Heart left ventricle (tissue), 16 donors: Measurements from ENCODE around the gene LYRM4. TPM values are rescaled to one million over a fixed set of nuclear protein-coding genes. Genes with fewer than 3 reads are reported as not detected.

Source experiments
- ATAC-seq, 4 donors: fragments of 200-7000 bp; cut with Tn5 transposase; one replicate each; pipeline ENCODE4 v1.9.1; 2020 to 2022; ENCODE audit warnings: moderate library complexity in 4 of 4, mild to moderate bottlenecking in 3 of 4, moderate number of reproducible peaks in 1 of 4
- DNase-seq, 5 donors: peaks; one replicate each; pipeline ENCODE4 v3.0.0-alpha.2; 2020
- H3K27ac ChIP-seq, 12 donors: fragments of 200-600 bp; sonication (generic) in 4 of 12; one replicate each; pipeline versions ENCODE4 v1.5.0 to v1.8.0; 2016 to 2022; ENCODE audit warnings: mild to moderate bottlenecking in 2 of 12
- H3K27me3 ChIP-seq, 9 donors: fragments of 200-600 bp; sonication (generic) in 2 of 9; one replicate each; pipeline versions ENCODE4 v1.5.1 to v1.8.0; 2016 to 2022; ENCODE audit warnings: mild to moderate bottlenecking in 3 of 9
- H3K36me3 ChIP-seq, 9 donors: fragments of 200-600 bp; sonication (generic) in 2 of 9; one replicate each; pipeline versions ENCODE4 v1.5.0 to v1.8.0; 2018 to 2022; ENCODE audit warnings: mild to moderate bottlenecking in 2 of 9
- H3K4me1 ChIP-seq, 12 donors: fragments of 200-600 bp; sonication (generic) in 4 of 12; one replicate each; pipeline versions ENCODE4 v1.5.0 to v1.8.0; 2016 to 2022; ENCODE audit warnings: mild to moderate bottlenecking in 3 of 12
- H3K4me3 ChIP-seq, 12 donors: fragments of 200-600 bp; sonication (generic) in 4 of 12; one replicate each; pipeline versions ENCODE4 v1.5.0 to v1.8.0; 2017 to 2022; ENCODE audit warnings: mild to moderate bottlenecking in 9 of 12, moderate library complexity in 4 of 12
- H3K9me3 ChIP-seq, 12 donors: fragments of 200-600 bp; sonication (generic) in 4 of 12; one replicate each; pipeline versions ENCODE4 v1.5.0 to v1.8.0; 2016 to 2022; ENCODE audit warnings: mild to moderate bottlenecking in 1 of 12
- CTCF ChIP-seq, 12 donors: fragments of 200-600 bp; sonication (generic) in 4 of 12; IDR thresholded peaks; one replicate each; pipeline versions ENCODE4 v1.5.0 to v1.8.0; 2018 to 2022; ENCODE audit warnings: antibody characterized with exemption in 12 of 12, mild to moderate bottlenecking in 5 of 12
- POLR2A ChIP-seq, 2 donors: fragments of 450-650 bp; IDR thresholded peaks; one replicate each; pipeline ENCODE4 v1.6.1; 2017; ENCODE audit warnings: antibody characterized with exemption in 2 of 2, mild to moderate bottlenecking in 2 of 2, moderate library complexity in 2 of 2
- WGBS, 4 donors: extraction: QIAGEN DNeasy Blood & Tissue Kit in 2 of 4; methylation state at CpG; one replicate each; pipeline versions ENCODE4 v1.1.5 to v1.1.7; 2013 to 2018; 5-methylcytosine and 5-hydroxymethylcytosine counted together
- intact Hi-C, 10 donors: fragments of 100-400 bp; cut with DNase I; formaldehyde crosslinking; loops; one replicate each; pipeline versions ENCODE4 v1.11.1 to v1.14.2; 2022
- polyA plus RNA-seq, 2 donors: library from polyadenylated mRNA; stranded (reverse); fragments of 200-250 nt; gene quantifications; one replicate each; pipeline ENCODE4 v1.2.3, GENCODE V29; 2013
- total RNA-seq, 9 donors: library from RNA; depleted of rRNA in 2 of 9; stranded (reverse); fragments of >200 nt in 2 of 9; fragmentation: NEBNext Ultra II Directional in 3 of 9; extraction: Animal tissue kit (Norgen Biotek cat#: 25700) in 3 of 9; gene quantifications; one replicate each; pipeline versions ENCODE4 v1.1.0 to v1.2.4, GENCODE V29; 2016 to 2023
- donor health status: ischemic (EF 13 %, LVEDD 7.1; RV severe dilation, severe dysfunction).
- donor health status: healthy with polysubstance abuse.
- donor health status: DM: no; HTN: yes; CAD: no.
- donor health status: DM: no; HTN: no; CAD: no.
- donor health status: ischemic (EF 25% LVEDD 6.9; RV normal size, moderate dysfunction).
- donor health status: ischemic (EF 25% LVEDD 5.7; RV mildly dilated, moderate dysfunction).
- donor health status: healthy.
- donor health status: DM: yes; HTN: yes; CAD: no.
- donor health status: ischemic (EF 35%, LVEDD 5.7; RV mildly dilated, moderate dysfunction).
- donor health status: nonischemic (EF 11% LVEDD 7.7; RV severe dilation, severe dysfunction).
- donor health status: DM: yes; HTN: yes; CAD: no.
- donor health status: PGD.
- donor health status: ischemic (EF 29% LVEDD 5.4; RV normal size, mild dysfunction).
- donor health status: nonischemic (EF 23%, LVEDD 6.1; RV moderate dilation, normal function).

Gene LYRM4
- total and polyA plus RNA-seq, 11 donors, result 18.8 to 39.7 (median 21.3) TPM

GRCh38 chr6:5302220-5302946 is 41.6 kb upstream of the LYRM4 start:
- ATAC-seq (peak in 2 of 4 donors; percentile 38 to 40), DNase-seq (no peak)
- TF ChIP-seq CTCF (IDR thresholded peaks at IDR 0.05), result no peak
- TF ChIP-seq POLR2A (IDR thresholded peaks at IDR 0.05), result no peak
- intact Hi-C loops, result loop anchor here in 7 of 10 donors (2.0 to 10.0 kb wide), 8 partner anchors 80 to 248 kb away; no protein-coding TSS in a partner anchor
- no peaks in the 10 kb centered on the region for H3K27me3 ChIP-seq
- WGBS, 4 donors, result 62 to 70% (median 66%) methylated on average over 9 to 10 of the region's 10 CpGs
- H3K4me1 ChIP-seq, result peaks cover 0 to 17% (median 4%) of the 10 kb centered on the region in 12 donors
- no peak overlapping the region for H3K27ac ChIP-seq
- no peaks in the 10 kb centered on the region for H3K9me3 ChIP-seq
- no peaks in the 10 kb centered on the region for H3K36me3 ChIP-seq
- H3K4me3 ChIP-seq, result no peak overlapping the region

DNA sequence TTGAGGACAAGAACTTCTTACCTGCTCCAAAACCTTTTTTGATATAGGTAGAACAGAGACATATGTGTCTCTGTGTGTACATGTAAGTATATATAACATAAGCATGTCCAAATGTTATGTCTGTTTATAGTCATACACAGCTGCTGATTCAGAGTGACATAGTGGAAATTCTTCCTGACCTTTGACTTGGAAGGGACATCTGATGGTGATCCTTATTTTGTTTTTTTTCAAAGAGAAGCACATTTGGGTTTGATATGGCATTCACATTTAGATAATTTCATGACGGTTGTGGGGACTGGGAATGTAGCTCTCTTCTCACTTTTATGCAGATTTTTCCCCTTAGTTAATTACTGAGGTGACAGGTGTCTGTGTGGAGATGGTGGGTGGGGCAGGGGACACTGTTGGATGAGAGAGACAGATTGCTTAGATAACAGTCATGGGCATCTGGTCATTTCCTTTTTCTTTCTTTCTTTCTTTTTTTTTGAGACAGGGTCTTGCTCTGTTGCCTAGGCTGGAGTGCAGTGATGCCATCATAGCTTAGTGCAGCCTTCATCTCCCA is 39.5 kb upstream of the LYRM4 start:
- no peak for TF ChIP-seq CTCF (IDR thresholded peaks at IDR 0.05)
- no peak for TF ChIP-seq POLR2A (IDR thresholded peaks at IDR 0.05)
- H3K4me1 ChIP-seq, result peaks cover 0 to 23% (median 4%) of the 10 kb centered on the region in 12 donors
- H3K9me3 ChIP-seq, result no peaks in the 10 kb centered on the region
- 62 to 79% (median 69%) methylated on average over 1 of the region's 1 CpG for WGBS, 4 donors
- H3K4me3 ChIP-seq, result no peak overlapping the region
- H3K36me3 ChIP-seq, result no peaks in the 10 kb centered on the region
- intact Hi-C loops, result loop anchor here in 6 of 10 donors (5.0 to 10.0 kb wide), 6 partner anchors 78 to 245 kb away; no protein-coding TSS in a partner anchor
- ATAC-seq (no peak), DNase-seq (no peak)
- H3K27me3 ChIP-seq, result no peaks in the 10 kb centered on the region
- H3K27ac ChIP-seq, result no peak overlapping the region

- ATAC-seq (peak in 1 of 4 donors; percentile 19), DNase-seq (no peak)
- Histone ChIP-seq H3K9me3 (no peaks in the 10 kb centered on the region), H3K27ac (no peak overlapping the region), H3K36me3 (no peaks in the 10 kb centered on the region), H3K4me3 (no peak overlapping the region), H3K27me3 (no peaks in the 10 kb centered on the region), H3K4me1 (peaks cover 0 to 22% (median 11%) of the 10 kb centered on the region in 12 donors)
- intact Hi-C loops, result no loop called here
- 67 to 77% (median 70%) methylated on average over 7 of the region's 7 CpGs for WGBS, 4 donors
- TF ChIP-seq CTCF (IDR thresholded peaks at IDR 0.05) (no peak), POLR2A (IDR thresholded peaks at IDR 0.05) (no peak)
Observed at GRCh38 chr6:5295623-5296022, 34.9 kb upstream of the LYRM4 start.

GRCh38 chr6:5294392-5295211 is 33.9 kb upstream of the LYRM4 start:
- no peak overlapping the region for H3K4me3 ChIP-seq
- H3K27me3 ChIP-seq, result no peaks in the 10 kb centered on the region
- ATAC-seq, result peak in 2 of 4 donors; percentile 33 to 72
- peak overlapping the region in 6 of 12 donors; percentile 18 to 47 (median 30) for H3K27ac ChIP-seq
- no peaks in the 10 kb centered on the region for H3K36me3 ChIP-seq
- no peak for DNase-seq
- H3K9me3 ChIP-seq, result no peaks in the 10 kb centered on the region
- TF ChIP-seq CTCF (IDR thresholded peaks at IDR 0.05), result no peak
- no peak for TF ChIP-seq POLR2A (IDR thresholded peaks at IDR 0.05)
- 68 to 82% (median 73%) methylated on average over 11 of the region's 11 CpGs for WGBS, 4 donors
- peaks cover 0 to 22% (median 11%) of the 10 kb centered on the region in 12 donors for H3K4me1 ChIP-seq
- intact Hi-C loops, result no loop called here
